ENCODE results near the gene DDX31. TPM values are rescaled to one million over a fixed set of nuclear protein-coding genes. Genes with fewer than 3 reads are reported as not detected.

DDX31 gene
- total RNA-seq, 1 experiment from 2014 or later = 28.4 TPM

- H3K4me3 ChIP-seq = no peak overlapping the region
- H3K27me3 ChIP-seq = no peaks in the 10 kb centered on the region
- H3K9me3 ChIP-seq (replicated peaks) = no peaks in the 10 kb centered on the region
- DNase-seq = no peak
- H3K36me3 ChIP-seq = peaks cover 45% of the 10 kb centered on the region
- H3K4me1 ChIP-seq = no peaks in the 10 kb centered on the region
- no peak overlapping the region for H3K27ac ChIP-seq
These were observed 7.4 kb downstream of the DDX31 start for GRCh38 chr9:132662152-132662945.

DNA sequence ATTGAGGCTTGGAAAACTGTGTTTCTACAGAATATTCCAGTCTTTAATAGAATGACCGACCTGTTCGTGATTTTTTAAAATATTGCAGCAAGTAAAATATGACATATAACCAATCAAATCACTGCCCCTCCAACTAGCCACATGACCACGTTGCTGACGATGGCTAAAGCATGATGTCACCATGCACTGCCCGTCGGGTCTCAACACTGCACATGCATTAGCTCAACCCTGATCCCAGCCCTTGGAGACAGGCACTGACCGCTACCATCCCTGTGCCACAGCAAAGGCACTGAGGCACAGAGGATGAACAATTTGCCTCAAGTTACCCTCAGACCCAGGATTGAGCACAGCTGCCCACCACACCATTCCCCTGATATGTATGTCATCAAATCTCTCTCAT lies 13.5 kb downstream of the DDX31 start:
- H3K27me3 ChIP-seq = no peaks in the 10 kb centered on the region
- no peaks in the 10 kb centered on the region for H3K4me1 ChIP-seq
- H3K27ac ChIP-seq = no peak overlapping the region
- no peaks in the 10 kb centered on the region for H3K9me3 ChIP-seq (replicated peaks)
- peaks cover 56% of the 10 kb centered on the region for H3K36me3 ChIP-seq
- no peak overlapping the region for H3K4me3 ChIP-seq
- no peak for DNase-seq

- Histone ChIP-seq H3K27me3 (no peaks in the 10 kb centered on the region), H3K4me3 (no peak overlapping the region), H3K9me3 (replicated peaks) (no peaks in the 10 kb centered on the region), H3K27ac (no peak overlapping the region), H3K36me3 (peaks cover 69% of the 10 kb centered on the region), H3K4me1 (peaks cover 16% of the 10 kb centered on the region)
- no peak for DNase-seq
These were observed 18.5 kb downstream of the DDX31 start for GRCh38 chr9:132651259-132651658.

GRCh38 chr9:132648685-132649084 lies 21.1 kb downstream of the DDX31 start:
- H3K27me3 ChIP-seq = no peaks in the 10 kb centered on the region
- no peak overlapping the region for H3K27ac ChIP-seq
- no peaks in the 10 kb centered on the region for H3K9me3 ChIP-seq (replicated peaks)
- DNase-seq = no peak
- peaks cover 16% of the 10 kb centered on the region for H3K4me1 ChIP-seq
- H3K4me3 ChIP-seq = no peak overlapping the region
- peaks cover 80% of the 10 kb centered on the region for H3K36me3 ChIP-seq

DNA sequence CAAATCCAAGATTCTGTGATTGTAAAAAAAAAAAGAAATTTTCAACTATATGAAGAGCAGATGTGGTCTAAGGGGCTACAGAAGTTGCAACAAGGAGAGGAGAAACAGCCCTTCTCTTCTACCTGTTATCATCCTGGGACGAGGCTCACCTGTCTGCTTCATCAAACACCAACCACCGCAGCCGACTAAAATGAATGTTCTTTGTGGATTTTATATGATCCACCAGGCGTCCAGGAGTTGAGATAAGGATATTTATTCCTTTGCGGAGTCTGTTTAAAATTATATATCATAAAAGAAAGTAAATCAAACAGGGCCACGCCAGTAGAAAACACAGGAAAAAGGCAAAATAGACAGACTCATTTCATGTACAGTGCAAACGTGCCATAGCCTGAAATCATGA lies 21.5 kb downstream of the DDX31 start:
- DNase-seq = no peak
- Histone ChIP-seq H3K27me3 (no peaks in the 10 kb centered on the region), H3K4me1 (peaks cover 16% of the 10 kb centered on the region), H3K36me3 (peaks cover 81% of the 10 kb centered on the region), H3K27ac (peak overlapping the region; percentile 46), H3K9me3 (replicated peaks) (no peaks in the 10 kb centered on the region), H3K4me3 (no peak overlapping the region)

DNA sequence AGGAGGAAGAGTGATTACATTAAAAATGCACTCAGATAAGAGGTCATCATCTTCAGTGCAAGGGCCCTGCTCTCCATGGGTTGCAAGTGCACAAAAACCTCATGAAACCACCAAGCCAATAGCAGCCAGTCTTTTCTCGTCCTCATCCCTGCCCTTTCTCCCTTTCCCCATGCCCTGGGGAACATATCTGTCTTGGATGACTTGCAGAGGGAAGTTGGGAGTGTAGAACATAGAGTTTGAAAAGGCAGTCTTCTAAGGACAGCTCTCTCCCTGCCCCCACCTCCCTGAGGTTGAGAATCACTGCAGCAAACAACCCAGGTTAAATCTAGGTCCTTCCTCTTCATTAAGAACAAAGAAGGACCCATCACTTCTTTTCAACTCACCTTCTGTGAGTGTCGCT lies 22.0 kb downstream of the DDX31 start:
- Histone ChIP-seq H3K36me3 (peaks cover 86% of the 10 kb centered on the region), H3K9me3 (replicated peaks) (no peaks in the 10 kb centered on the region), H3K27ac (peak overlapping the region; percentile 46), H3K4me1 (peaks cover 16% of the 10 kb centered on the region), H3K27me3 (no peaks in the 10 kb centered on the region), H3K4me3 (no peak overlapping the region)
- DNase-seq = no peak

GRCh38 chr9:132647355-132647754 lies 22.4 kb downstream of the DDX31 start:
- peaks cover 90% of the 10 kb centered on the region for H3K36me3 ChIP-seq
- no peak overlapping the region for H3K4me3 ChIP-seq
- H3K27me3 ChIP-seq = no peaks in the 10 kb centered on the region
- peak; percentile 51 to 56 for DNase-seq
- H3K9me3 ChIP-seq (replicated peaks) = no peaks in the 10 kb centered on the region
- H3K27ac ChIP-seq = peak overlapping the region; percentile 61
- H3K4me1 ChIP-seq = peaks cover 16% of the 10 kb centered on the region

DNA sequence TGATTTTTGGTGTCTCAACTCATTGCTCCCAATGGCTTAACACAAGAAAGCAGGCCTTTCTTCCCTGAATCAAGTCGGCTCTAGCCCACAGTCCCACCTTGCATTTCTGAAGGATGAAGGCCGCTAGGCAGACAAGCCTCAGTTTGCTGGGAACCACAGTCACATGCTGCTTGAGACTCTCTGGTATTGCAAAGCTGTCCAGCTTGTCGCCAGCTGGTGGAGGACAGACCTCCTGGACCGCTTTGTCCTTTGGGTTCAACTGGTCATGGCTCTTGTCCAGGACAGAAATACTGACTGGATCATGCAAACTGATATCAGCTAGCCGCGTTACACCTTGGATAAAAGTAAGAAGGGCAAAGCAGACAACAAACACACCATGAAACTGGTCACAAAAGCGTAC lies 23.1 kb downstream of the DDX31 start:
- peak overlapping the region; percentile 61 for H3K27ac ChIP-seq
- no peaks in the 10 kb centered on the region for H3K9me3 ChIP-seq (replicated peaks)
- H3K36me3 ChIP-seq = peaks cover 93% of the 10 kb centered on the region
- H3K27me3 ChIP-seq = no peaks in the 10 kb centered on the region
- no peak overlapping the region for H3K4me3 ChIP-seq
- DNase-seq = no peak
- H3K4me1 ChIP-seq = peaks cover 16% of the 10 kb centered on the region

DNA sequence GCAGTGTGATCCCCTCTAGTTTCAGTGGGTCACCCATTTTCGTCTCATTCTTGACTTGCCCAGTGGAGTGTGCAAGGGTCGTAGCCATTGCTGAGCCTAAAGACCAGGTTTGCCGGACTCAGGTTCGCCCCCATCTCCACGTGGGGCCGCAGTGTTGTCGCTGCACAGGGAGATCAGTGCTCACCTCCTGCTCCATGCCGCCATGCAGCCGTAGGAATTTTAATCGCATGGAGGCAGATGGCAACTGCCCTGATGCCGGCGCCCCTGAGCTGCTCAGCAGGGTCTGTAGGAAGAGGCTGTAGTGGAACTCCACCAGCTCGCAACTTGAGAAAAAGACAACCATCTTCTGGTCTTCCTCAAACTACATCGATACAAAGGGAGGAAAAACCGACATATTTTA lies 24.1 kb downstream of the DDX31 start:
- DNase-seq = no peak
- Histone ChIP-seq H3K36me3 (peaks cover 95% of the 10 kb centered on the region), H3K9me3 (replicated peaks) (no peaks in the 10 kb centered on the region), H3K27ac (no peak overlapping the region), H3K4me1 (peaks cover 16% of the 10 kb centered on the region), H3K27me3 (no peaks in the 10 kb centered on the region), H3K4me3 (no peak overlapping the region)

DNA sequence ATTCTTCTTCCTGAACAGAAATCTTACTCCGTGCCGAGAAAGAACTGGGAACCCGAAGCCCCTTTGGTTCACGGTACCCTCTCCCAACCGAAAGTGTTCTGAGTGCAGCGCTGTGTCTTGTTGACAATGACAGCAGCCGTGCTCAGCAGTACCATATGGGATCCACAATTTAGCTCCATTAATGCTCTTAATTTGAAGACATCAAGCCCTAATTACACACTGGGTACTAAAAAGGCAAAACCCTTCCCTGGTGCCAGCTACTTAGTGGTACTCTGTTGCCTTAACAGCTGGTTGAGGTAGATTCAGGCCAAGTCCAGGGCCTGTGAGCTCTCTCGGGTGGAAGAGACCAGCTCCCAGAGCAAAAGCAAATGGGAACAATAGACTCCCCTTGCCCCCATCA lies 24.5 kb downstream of the DDX31 start:
- no peak overlapping the region for H3K27ac ChIP-seq
- H3K36me3 ChIP-seq = peaks cover 95% of the 10 kb centered on the region
- no peak for DNase-seq
- H3K9me3 ChIP-seq (replicated peaks) = no peaks in the 10 kb centered on the region
- no peak overlapping the region for H3K4me3 ChIP-seq
- no peaks in the 10 kb centered on the region for H3K27me3 ChIP-seq
- H3K4me1 ChIP-seq = peaks cover 16% of the 10 kb centered on the region

GRCh38 chr9:132644251-132644650 lies 25.5 kb downstream of the DDX31 start:
- Histone ChIP-seq H3K27me3 (no peaks in the 10 kb centered on the region), H3K27ac (no peak overlapping the region), H3K4me3 (no peak overlapping the region), H3K4me1 (peaks cover 16% of the 10 kb centered on the region), H3K36me3 (peaks cover 94% of the 10 kb centered on the region), H3K9me3 (replicated peaks) (no peaks in the 10 kb centered on the region)
- DNase-seq = peak in 1 of 2 experiments; percentile 11

DNA sequence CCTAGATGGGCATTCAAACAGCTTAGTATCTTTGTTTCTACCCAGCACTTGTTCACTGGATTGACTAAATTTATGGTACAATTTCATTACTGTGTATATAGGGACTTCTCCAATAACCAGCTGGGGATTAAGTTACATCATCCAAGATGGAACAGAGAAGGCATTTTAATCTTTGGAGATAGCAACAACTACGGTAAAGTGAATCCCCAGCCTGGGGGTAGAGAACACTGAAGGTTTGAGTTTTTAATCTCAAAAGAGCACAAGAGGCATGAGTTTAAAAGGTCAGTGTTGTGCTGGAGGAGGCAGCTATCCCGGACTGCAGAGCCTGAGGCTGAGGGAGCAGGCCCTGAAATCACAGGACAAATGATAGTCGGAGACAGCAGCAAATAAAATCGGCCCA lies 28.6 kb downstream of the DDX31 start:
- H3K9me3 ChIP-seq (replicated peaks) = no peaks in the 10 kb centered on the region
- peaks cover 77% of the 10 kb centered on the region for H3K36me3 ChIP-seq
- no peak for DNase-seq
- H3K4me3 ChIP-seq = no peak overlapping the region
- no peaks in the 10 kb centered on the region for H3K4me1 ChIP-seq
- H3K27ac ChIP-seq = no peak overlapping the region
- no peaks in the 10 kb centered on the region for H3K27me3 ChIP-seq

GRCh38 chr9:132639322-132639721 lies 30.5 kb downstream of the DDX31 start:
- peaks cover 62% of the 10 kb centered on the region for H3K36me3 ChIP-seq

GRCh38 chr9:132638240-132638639 lies 31.5 kb downstream of the DDX31 start:
- no peaks in the 10 kb centered on the region for H3K4me1 ChIP-seq
- no peak overlapping the region for H3K4me3 ChIP-seq
- no peak overlapping the region for H3K27ac ChIP-seq
- H3K27me3 ChIP-seq = no peaks in the 10 kb centered on the region
- peaks cover 60% of the 10 kb centered on the region for H3K36me3 ChIP-seq
- no peak for DNase-seq
- no peaks in the 10 kb centered on the region for H3K9me3 ChIP-seq (replicated peaks)

More at GRCh38 chr9:132639322-132639721, 30.5 kb downstream of the DDX31 start:
- no peak overlapping the region for H3K4me3 ChIP-seq
- H3K4me1 ChIP-seq = no peaks in the 10 kb centered on the region
- no peak overlapping the region for H3K27ac ChIP-seq
- H3K9me3 ChIP-seq (replicated peaks) = no peaks in the 10 kb centered on the region
- no peaks in the 10 kb centered on the region for H3K27me3 ChIP-seq
- no peak for DNase-seq

DNA sequence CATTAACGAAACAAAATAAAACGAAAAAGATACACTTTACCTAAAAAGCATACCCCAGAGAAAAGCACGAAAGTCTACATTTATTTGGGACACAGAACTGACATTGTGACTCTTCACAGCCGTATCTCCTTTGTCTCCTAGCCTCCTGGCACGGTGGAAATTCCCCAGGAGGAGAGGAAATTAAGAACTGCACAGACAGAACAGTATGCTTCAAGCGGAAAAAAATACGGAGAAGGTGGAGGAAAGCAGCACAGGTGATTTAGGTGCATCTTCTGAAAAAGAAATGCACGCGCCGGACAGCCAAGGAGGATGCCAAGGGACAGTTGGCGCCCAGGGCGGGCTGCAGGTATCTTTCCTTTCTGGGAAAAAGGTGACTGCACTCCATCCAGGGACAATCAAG lies 32.0 kb downstream of the DDX31 start:
- DNase-seq = no peak
- Histone ChIP-seq H3K9me3 (replicated peaks) (no peaks in the 10 kb centered on the region), H3K4me3 (no peak overlapping the region)

GRCh38 chr9:132637351-132637750 lies 32.4 kb downstream of the DDX31 start:
- Histone ChIP-seq H3K27ac (no peak overlapping the region), H3K27me3 (no peaks in the 10 kb centered on the region), H3K36me3 (peaks cover 52% of the 10 kb centered on the region), H3K4me3 (no peak overlapping the region), H3K9me3 (replicated peaks) (no peaks in the 10 kb centered on the region), H3K4me1 (no peaks in the 10 kb centered on the region)
- DNase-seq = no peak

More for the DNA sequence above, 32.0 kb downstream of the DDX31 start:
- H3K36me3 ChIP-seq = peaks cover 57% of the 10 kb centered on the region
- H3K27ac ChIP-seq = no peak overlapping the region
- no peaks in the 10 kb centered on the region for H3K4me1 ChIP-seq
- H3K27me3 ChIP-seq = no peaks in the 10 kb centered on the region

Data from SJCRH30 (cell line).